ENCODE data around the gene DMBX1.

DMBX1 gene

DNA sequence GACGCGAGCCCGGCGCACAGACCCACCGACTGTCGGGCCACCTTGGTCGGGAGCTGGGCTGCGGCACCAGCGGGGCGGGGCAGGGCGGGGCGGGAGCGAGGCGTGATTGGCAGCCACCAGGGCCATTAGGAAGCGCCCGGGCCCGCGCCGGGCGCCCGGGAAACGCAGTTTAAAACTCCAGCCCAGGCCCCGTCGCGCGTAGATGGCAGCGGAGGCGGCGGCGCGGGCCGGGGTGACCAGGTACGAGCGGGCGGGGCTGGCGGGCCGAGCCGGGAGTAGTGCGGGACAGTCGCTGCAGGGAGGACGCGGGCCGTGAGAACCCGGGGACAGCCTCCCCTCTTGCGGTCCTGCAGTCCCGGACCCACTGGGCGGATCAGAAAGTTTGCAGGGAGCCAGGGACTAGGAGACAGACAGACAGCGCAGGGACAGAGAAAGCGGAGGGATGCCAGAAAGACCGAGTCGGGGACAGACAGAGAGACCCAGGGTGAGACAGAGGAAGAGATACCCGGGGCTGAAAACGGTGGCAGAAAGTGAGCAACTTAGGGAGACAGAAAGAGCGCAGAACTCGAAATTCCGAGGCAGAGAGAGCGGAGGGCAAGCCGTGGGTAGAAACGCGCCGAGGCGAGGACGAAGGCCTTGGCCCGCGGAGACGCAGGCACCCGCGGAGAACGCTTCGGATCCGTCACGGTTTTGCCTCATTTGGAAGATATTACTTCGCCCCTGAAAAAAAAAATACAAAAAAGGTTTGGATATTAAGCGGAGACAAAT lies at the start of gene DMBX1:
TSS of gene DMBX1 (plus strand) at position 199 of the 768 bp plus-strand sequence. CDS start 17,175 bp downstream, outside the sequence.
- no peak within 1 kb of the TSS for H3K4me2 ChIP-seq (ENCODE audit: low read length)
- no peaks in the 10 kb centered on the region for H3K79me2 ChIP-seq (ENCODE audit: control insufficient read depth, low read length)
- no peaks in the 10 kb centered on the region for H3K9me3 ChIP-seq (ENCODE audit: control insufficient read depth, insufficient read depth, low read length)
- TF ChIP-seq, protein P1, sequence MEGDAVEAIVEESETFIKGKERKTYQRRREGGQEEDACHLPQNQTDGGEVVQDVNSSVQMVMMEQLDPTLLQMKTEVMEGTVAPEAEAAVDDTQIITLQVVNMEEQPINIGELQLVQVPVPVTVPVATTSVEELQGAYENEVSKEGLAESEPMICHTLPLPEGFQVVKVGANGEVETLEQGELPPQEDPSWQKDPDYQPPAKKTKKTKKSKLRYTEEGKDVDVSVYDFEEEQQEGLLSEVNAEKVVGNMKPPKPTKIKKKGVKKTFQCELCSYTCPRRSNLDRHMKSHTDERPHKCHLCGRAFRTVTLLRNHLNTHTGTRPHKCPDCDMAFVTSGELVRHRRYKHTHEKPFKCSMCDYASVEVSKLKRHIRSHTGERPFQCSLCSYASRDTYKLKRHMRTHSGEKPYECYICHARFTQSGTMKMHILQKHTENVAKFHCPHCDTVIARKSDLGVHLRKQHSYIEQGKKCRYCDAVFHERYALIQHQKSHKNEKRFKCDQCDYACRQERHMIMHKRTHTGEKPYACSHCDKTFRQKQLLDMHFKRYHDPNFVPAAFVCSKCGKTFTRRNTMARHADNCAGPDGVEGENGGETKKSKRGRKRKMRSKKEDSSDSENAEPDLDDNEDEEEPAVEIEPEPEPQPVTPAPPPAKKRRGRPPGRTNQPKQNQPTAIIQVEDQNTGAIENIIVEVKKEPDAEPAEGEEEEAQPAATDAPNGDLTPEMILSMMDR (IDR thresholded peaks at IDR 0.05; ENCODE audit: low read depth, low read length, poor library complexity, severe bottlenecking) = no peak
- TF ChIP-seq EZH2phosphoT487 (IDR thresholded peaks at IDR 0.05; ENCODE audit: borderline replicate concordance, low read length) = no peak
- H3K27ac ChIP-seq (ENCODE audit: low read depth, low read length) = no peak within 1 kb of the TSS
- peaks cover 72% of the 10 kb centered on the region for H3K27me3 ChIP-seq (ENCODE audit: control insufficient read depth, low read length)
- no peaks in the 10 kb centered on the region for H4K20me1 ChIP-seq (ENCODE audit: control insufficient read depth, insufficient read depth, low read depth, low read length)
- no peak within 1 kb of the TSS for H3K4me3 ChIP-seq (ENCODE audit: low read length)
- H3K36me3 ChIP-seq (ENCODE audit: control insufficient read depth, low read length) = no peaks in the 10 kb centered on the region
- H3K4me1 ChIP-seq (ENCODE audit: control insufficient read depth, low read length) = no peaks in the 10 kb centered on the region
- H3F3A ChIP-seq (ENCODE audit: control insufficient read depth, insufficient read depth) = no peaks in the 10 kb centered on the region
- no peaks in the 10 kb centered on the region for H3K9me2 ChIP-seq (replicated peaks; ENCODE audit: control insufficient read depth, low read length)

DNA sequence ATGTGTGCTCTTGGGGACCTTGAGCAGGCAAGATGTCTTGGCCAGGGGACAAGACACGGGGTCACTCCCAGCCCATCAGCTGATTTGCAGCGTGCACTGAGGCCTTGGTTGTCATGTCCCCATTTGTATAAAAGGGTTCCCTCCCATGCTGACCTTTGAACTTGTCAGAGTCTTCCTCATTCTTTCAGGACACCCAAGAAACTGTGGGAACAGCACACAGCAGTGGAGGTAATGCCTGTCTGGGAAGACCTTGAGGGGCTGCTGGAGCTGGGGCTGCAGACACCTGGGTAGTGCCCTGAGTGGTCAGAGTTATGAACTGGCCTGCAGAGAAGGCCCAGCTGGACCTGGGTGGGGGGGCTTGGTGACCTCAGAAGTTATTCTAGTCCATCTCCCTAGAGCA lies 49.2 kb upstream of the DMBX1 start:
- Histone ChIP-seq H3K79me2 (ENCODE audit: control insufficient read depth, low read length) (no peaks in the 10 kb centered on the region), H3K4me2 (ENCODE audit: low read length) (no peak overlapping the region), H3K9me3 (ENCODE audit: control insufficient read depth, insufficient read depth, low read length) (no peaks in the 10 kb centered on the region), H3K4me1 (ENCODE audit: control insufficient read depth, low read length) (peaks cover 9% of the 10 kb centered on the region), H3K27me3 (ENCODE audit: control insufficient read depth, low read length) (peaks cover 24% of the 10 kb centered on the region), H4K20me1 (ENCODE audit: control insufficient read depth, insufficient read depth, low read depth, low read length) (no peaks in the 10 kb centered on the region), H3K27ac (ENCODE audit: low read depth, low read length) (no peak overlapping the region), H3K4me3 (ENCODE audit: low read length) (no peak overlapping the region), H3F3A (ENCODE audit: control insufficient read depth, insufficient read depth) (no peaks in the 10 kb centered on the region), H3K36me3 (ENCODE audit: control insufficient read depth, low read length) (no peaks in the 10 kb centered on the region), H3K9me2 (replicated peaks; ENCODE audit: control insufficient read depth, low read length) (no peaks in the 10 kb centered on the region)
- TF ChIP-seq EZH2phosphoT487 (IDR thresholded peaks at IDR 0.05; ENCODE audit: borderline replicate concordance, low read length) = no peak
- TF ChIP-seq, protein P1 (IDR thresholded peaks at IDR 0.05; ENCODE audit: low read depth, low read length, poor library complexity, severe bottlenecking) = no peak

DNA sequence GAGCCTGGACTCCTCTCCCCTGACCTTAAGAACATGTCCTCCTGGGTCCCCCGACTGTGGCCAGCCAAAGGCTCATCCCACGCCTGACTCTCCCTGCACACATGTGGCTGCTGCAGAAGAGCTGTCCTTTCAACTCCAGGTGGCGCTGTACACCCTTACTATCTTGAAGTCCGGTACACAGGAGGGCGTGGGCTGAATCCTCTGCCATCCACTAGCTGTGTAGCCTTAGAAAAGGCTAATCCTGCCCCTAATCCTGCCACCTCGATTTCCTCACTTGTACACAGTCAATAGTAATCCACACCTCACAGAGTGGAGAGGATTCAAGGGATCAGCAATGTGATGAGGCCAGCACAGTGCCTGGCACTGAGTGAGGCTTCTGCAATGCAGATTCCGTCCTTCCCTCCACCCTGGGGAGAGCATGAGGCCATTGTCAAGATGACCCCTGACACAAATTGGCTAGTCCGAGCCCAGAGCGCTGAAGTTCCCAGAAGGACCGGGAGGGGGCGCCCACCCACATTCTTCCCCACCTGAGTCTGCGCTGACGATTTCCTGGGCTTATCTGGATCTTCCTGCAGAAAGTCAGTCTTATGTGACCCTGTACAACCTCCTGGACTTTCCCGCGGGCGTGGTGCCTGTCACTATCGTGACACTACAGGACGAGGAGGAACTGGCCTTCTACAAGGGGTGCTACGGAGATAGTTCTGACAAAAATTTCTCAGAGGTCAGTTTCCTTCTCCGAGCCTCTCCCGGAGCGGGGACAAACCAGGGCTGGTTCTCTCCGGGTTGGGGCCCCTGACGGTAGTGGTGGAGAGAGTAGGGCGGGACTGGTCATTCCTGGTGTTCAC lies 47.1 kb upstream of the DMBX1 start:
- H3K79me2 ChIP-seq (ENCODE audit: control insufficient read depth, low read length) = no peaks in the 10 kb centered on the region
- peak overlapping the region; percentile 48 for H3K4me3 ChIP-seq (ENCODE audit: low read length)

More for the DNA sequence above, 47.1 kb upstream of the DMBX1 start:
- Histone ChIP-seq H4K20me1 (ENCODE audit: control insufficient read depth, insufficient read depth, low read depth, low read length) (no peaks in the 10 kb centered on the region), H3K9me2 (replicated peaks; ENCODE audit: control insufficient read depth, low read length) (no peaks in the 10 kb centered on the region), H3K36me3 (ENCODE audit: control insufficient read depth, low read length) (no peaks in the 10 kb centered on the region), H3K4me1 (ENCODE audit: control insufficient read depth, low read length) (peaks cover 16% of the 10 kb centered on the region), H3K27me3 (ENCODE audit: control insufficient read depth, low read length) (peaks cover 21% of the 10 kb centered on the region), H3K9me3 (ENCODE audit: control insufficient read depth, insufficient read depth, low read length) (no peaks in the 10 kb centered on the region), H3K27ac (ENCODE audit: low read depth, low read length) (no peak overlapping the region), H3F3A (ENCODE audit: control insufficient read depth, insufficient read depth) (no peaks in the 10 kb centered on the region), H3K4me2 (ENCODE audit: low read length) (peak overlapping the region; percentile 66)
- TF ChIP-seq, protein P1 (IDR thresholded peaks at IDR 0.05; ENCODE audit: low read depth, low read length, poor library complexity, severe bottlenecking) = peak; percentile 99
- no peak for TF ChIP-seq EZH2phosphoT487 (IDR thresholded peaks at IDR 0.05; ENCODE audit: borderline replicate concordance, low read length)
